ENCODE measurements around the gene ARHGAP26.

DNA sequence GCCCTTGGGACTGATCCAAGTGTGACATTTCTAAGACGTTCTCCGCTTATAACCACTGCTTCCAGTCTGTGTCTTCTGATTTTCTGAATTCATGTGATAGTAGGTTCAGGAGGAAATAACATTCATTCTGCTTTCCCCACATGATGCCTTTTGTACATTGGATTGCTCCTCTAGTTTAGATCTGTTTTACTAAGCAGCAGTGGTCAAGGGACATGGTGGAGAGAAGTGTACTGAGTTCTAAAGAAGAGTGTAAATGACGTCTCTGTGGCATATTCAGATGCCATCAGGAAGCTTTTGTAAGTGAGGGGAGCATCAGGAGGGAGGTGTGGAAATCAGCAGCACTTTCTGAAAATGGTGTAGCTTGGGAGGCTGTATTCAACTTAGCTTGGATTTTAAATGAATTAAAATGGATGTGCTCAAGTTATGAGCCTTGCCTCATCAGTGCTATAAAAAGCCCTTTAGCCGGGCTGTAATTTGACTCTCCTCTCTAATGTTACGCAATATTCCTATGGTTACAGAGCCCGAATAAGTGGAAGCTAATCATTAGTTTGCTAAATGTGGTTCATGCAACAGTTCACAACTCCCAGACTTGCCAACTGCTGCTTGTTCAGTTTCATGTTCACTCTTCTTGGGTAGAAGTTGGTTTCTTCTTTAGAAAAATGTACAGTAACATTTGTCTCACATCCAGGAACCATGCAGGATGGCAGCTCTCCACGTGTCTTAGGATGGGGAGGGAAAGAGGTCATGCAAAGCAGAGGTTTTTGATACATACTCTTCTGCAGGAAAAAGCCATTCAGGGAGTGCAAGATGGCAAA, 281.3 kb downstream of the ARHGAP26 start:
- TF ChIP-seq, protein P1, sequence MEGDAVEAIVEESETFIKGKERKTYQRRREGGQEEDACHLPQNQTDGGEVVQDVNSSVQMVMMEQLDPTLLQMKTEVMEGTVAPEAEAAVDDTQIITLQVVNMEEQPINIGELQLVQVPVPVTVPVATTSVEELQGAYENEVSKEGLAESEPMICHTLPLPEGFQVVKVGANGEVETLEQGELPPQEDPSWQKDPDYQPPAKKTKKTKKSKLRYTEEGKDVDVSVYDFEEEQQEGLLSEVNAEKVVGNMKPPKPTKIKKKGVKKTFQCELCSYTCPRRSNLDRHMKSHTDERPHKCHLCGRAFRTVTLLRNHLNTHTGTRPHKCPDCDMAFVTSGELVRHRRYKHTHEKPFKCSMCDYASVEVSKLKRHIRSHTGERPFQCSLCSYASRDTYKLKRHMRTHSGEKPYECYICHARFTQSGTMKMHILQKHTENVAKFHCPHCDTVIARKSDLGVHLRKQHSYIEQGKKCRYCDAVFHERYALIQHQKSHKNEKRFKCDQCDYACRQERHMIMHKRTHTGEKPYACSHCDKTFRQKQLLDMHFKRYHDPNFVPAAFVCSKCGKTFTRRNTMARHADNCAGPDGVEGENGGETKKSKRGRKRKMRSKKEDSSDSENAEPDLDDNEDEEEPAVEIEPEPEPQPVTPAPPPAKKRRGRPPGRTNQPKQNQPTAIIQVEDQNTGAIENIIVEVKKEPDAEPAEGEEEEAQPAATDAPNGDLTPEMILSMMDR (conservative IDR thresholded peaks at IDR 0.05; ENCODE audit: low read depth in 2 of 2): no peak
- TF ChIP-seq, protein P2, sequence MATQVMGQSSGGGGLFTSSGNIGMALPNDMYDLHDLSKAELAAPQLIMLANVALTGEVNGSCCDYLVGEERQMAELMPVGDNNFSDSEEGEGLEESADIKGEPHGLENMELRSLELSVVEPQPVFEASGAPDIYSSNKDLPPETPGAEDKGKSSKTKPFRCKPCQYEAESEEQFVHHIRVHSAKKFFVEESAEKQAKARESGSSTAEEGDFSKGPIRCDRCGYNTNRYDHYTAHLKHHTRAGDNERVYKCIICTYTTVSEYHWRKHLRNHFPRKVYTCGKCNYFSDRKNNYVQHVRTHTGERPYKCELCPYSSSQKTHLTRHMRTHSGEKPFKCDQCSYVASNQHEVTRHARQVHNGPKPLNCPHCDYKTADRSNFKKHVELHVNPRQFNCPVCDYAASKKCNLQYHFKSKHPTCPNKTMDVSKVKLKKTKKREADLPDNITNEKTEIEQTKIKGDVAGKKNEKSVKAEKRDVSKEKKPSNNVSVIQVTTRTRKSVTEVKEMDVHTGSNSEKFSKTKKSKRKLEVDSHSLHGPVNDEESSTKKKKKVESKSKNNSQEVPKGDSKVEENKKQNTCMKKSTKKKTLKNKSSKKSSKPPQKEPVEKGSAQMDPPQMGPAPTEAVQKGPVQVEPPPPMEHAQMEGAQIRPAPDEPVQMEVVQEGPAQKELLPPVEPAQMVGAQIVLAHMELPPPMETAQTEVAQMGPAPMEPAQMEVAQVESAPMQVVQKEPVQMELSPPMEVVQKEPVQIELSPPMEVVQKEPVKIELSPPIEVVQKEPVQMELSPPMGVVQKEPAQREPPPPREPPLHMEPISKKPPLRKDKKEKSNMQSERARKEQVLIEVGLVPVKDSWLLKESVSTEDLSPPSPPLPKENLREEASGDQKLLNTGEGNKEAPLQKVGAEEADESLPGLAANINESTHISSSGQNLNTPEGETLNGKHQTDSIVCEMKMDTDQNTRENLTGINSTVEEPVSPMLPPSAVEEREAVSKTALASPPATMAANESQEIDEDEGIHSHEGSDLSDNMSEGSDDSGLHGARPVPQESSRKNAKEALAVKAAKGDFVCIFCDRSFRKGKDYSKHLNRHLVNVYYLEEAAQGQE (IDR thresholded peaks at IDR 0.05; ENCODE audit: unreplicated experiment): no peak
- TF ChIP-seq POLR2AphosphoS5 (IDR thresholded peaks at IDR 0.05; ENCODE audit: low read depth): no peak
- no peak for TF ChIP-seq STAT1 (IDR thresholded peaks at IDR 0.05; ENCODE audit: unreplicated experiment)
- no peak for TF ChIP-seq EZH2 (IDR thresholded peaks at IDR 0.05; ENCODE audit: low read depth, unreplicated experiment)
- TF ChIP-seq NANOG (IDR thresholded peaks at IDR 0.05; ENCODE audit: borderline replicate concordance): no peak

All from GM23338 (cell line).